Pancreas (tissue), 10 donors: Measurements from ENCODE around the gene CELF5. TPM values are rescaled to one million over a fixed set of nuclear protein-coding genes. Genes with fewer than 3 reads are reported as not detected.

ENCODE experiments used
- ATAC-seq, 4 donors: fragments of 200-7000 bp; cut with Tn5 transposase; one replicate each; pipeline versions ENCODE4 v1.8.0 to v1.9.1; 2020; ENCODE audit warnings: mild to moderate bottlenecking in 4 of 4, moderate library complexity in 4 of 4
- DNase-seq, 6 donors: peaks; one replicate each; pipeline ENCODE4 v3.0.0-alpha.2; 2020
- FAIRE-seq: peaks from 2 replicates; lab custom pipeline; 2012; peaks lifted over from hg19 to GRCh38; lab: Jason Lieb, UNC
- H3K27ac ChIP-seq, 4 donors: fragments of 200-600 bp; sonication (generic); 1 replicate in 3 of 4; 2 replicates in 1 of 4; pipeline versions ENCODE4 v1.5.0 to v1.8.0; 2020
- H3K27me3 ChIP-seq, 4 donors: fragments of 200-600 bp; one replicate each; pipeline ENCODE4 v1.8.0; 2021
- H3K36me3 ChIP-seq, 3 donors: fragments of 200-600 bp; sonication (generic) in 1 of 3; one replicate each; pipeline versions ENCODE4 v1.5.0 to v1.8.0; 2020 to 2021
- H3K4me1 ChIP-seq, 3 donors: fragments of 200-600 bp; one replicate each; pipeline ENCODE4 v1.8.0; 2021
- H3K4me3 ChIP-seq, 4 donors: fragments of 200-600 bp; sonication (generic) in 2 of 4; one replicate each; pipeline versions ENCODE4 v1.5.0 to v1.8.0; 2020 to 2021
- H3K9me3 ChIP-seq, 4 donors: fragments of 200-600 bp; one replicate each; pipeline ENCODE4 v1.8.0; 2021
- CTCF ChIP-seq, 4 donors: fragments of 200-600 bp; sonication (generic) in 3 of 4; IDR thresholded peaks; one replicate each; pipeline versions ENCODE4 v1.5.0 to v1.8.0; 2021; ENCODE audit warnings: antibody characterized with exemption in 4 of 4
- WGBS, 2 donors: extraction: QIAGEN DNeasy Blood & Tissue Kit; methylation state at CpG; one replicate each; pipeline ENCODE4 v1.1.7; 2013; 5-methylcytosine and 5-hydroxymethylcytosine counted together
- intact Hi-C, 3 donors: fragments of 100-400 bp; cut with DNase I; formaldehyde crosslinking; loops; one replicate each; pipeline versions ENCODE4 v1.11.1 to v1.14.2; 2022
- polyA plus RNA-seq, 2 donors: library from polyadenylated mRNA; stranded (reverse); fragments of 200-250 nt; gene quantifications; one replicate each; pipeline ENCODE4 v1.2.3, GENCODE V29; 2013
- total RNA-seq, 6 donors: library from RNA; stranded (reverse); fragmentation: NEBNext Ultra II Directional in 4 of 6; extraction: Animal tissue kit (Norgen Biotek cat#: 25700) in 4 of 6; gene quantifications; one replicate each; pipeline versions ENCODE4 v1.2.1 to v1.2.4, GENCODE V29; 2021 to 2023
- donor health status: healthy with polysubstance abuse.
- donor health status: DM: no; HTN: no; CAD: no; lungs with moderate emphysema.
- donor health status: DM: no; HTN: no; CAD: no.
- donor health status: control.
- donor health status: control.
- donor health status: Bipolar disorder and iron deficiency.
- donor health status: DM: yes; HTN: yes; CAD: no.
- donor health status: DM: no; HTN: no; CAD: no.
- donor health status: DM: no; HTN: no; CAD: no.
- donor health status: DM: yes; HTN: yes; CAD: no.

CELF5 gene
- total and polyA plus RNA-seq, 8 donors: 0.30 to 1.6 (median 0.65) TPM

GRCh38 chr19:3253270-3253669 lies 28.8 kb downstream of the CELF5 start:
- Histone ChIP-seq H3K27me3 (peaks cover 0 to 7% (median 0%) of the 10 kb centered on the region in 4 donors), H3K4me1 (no peaks in the 10 kb centered on the region), H3K36me3 (no peaks in the 10 kb centered on the region), H3K4me3 (no peak overlapping the region), H3K27ac (no peak overlapping the region), H3K9me3 (no peaks in the 10 kb centered on the region)
- WGBS, 2 donors: 40 to 65% methylated on average over 3 of the region's 3 CpGs
- ATAC-seq: no peak
- no peak for TF ChIP-seq CTCF (IDR thresholded peaks at IDR 0.05)
- intact Hi-C loops: no loop called here
- no peak for DNase-seq
- no peak for FAIRE-seq

GRCh38 chr19:3254520-3254919 lies 30.1 kb downstream of the CELF5 start:
- no peaks in the 10 kb centered on the region for H3K9me3 ChIP-seq
- H3K4me3 ChIP-seq: no peak overlapping the region
- no peak for DNase-seq
- ATAC-seq: no peak
- no peak overlapping the region for H3K27ac ChIP-seq
- intact Hi-C loops: no loop called here
- H3K27me3 ChIP-seq: peaks cover 0 to under 1% (median 0%) of the 10 kb centered on the region in 4 donors
- no peak for TF ChIP-seq CTCF (IDR thresholded peaks at IDR 0.05)
- no peaks in the 10 kb centered on the region for H3K4me1 ChIP-seq
- H3K36me3 ChIP-seq: no peaks in the 10 kb centered on the region
- no peak for FAIRE-seq

DNA sequence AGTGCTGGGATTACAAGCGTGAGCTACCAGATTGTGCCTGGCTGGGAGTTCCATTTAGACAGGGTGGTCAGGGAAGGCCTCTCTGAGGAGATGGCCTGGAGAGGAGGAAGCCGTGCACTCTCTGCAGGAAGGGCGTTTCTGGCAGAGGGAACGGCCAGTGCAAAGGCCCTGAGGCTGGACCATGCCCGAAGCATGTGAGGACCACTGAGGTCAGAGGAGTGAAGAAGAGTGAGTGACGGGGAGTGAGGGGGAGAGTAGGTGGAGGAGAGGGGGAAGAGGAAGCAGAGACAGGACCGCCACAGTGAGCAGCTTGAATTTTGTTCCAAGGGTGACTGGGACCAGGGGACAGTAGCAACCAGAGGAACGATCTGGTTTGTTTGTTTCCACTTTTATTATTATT lies 32.6 kb downstream of the CELF5 start:
- no peaks in the 10 kb centered on the region for H3K4me1 ChIP-seq
- intact Hi-C loops: no loop called here
- H3K4me3 ChIP-seq: no peak overlapping the region
- no peak for TF ChIP-seq CTCF (IDR thresholded peaks at IDR 0.05)
- H3K27me3 ChIP-seq: no peaks in the 10 kb centered on the region
- DNase-seq: no peak
- H3K27ac ChIP-seq: no peak overlapping the region
- WGBS, 2 donors: 73 to 80% methylated on average over 8 of the region's 8 CpGs
- ATAC-seq: no peak
- no peak for FAIRE-seq
- H3K9me3 ChIP-seq: no peaks in the 10 kb centered on the region
- no peaks in the 10 kb centered on the region for H3K36me3 ChIP-seq

GRCh38 chr19:3262362-3262761 lies 37.9 kb downstream of the CELF5 start:
- DNase-seq: no peak
- H3K27me3 ChIP-seq: no peaks in the 10 kb centered on the region
- no peak for TF ChIP-seq CTCF (IDR thresholded peaks at IDR 0.05)
- no peaks in the 10 kb centered on the region for H3K9me3 ChIP-seq
- no peak for ATAC-seq
- no peak for FAIRE-seq
- H3K36me3 ChIP-seq: no peaks in the 10 kb centered on the region
- no peaks in the 10 kb centered on the region for H3K4me1 ChIP-seq
- intact Hi-C loops: no loop called here
- no peak overlapping the region for H3K4me3 ChIP-seq
- WGBS, 2 donors: 80 to 81% methylated on average over 7 of the region's 7 CpGs
- H3K27ac ChIP-seq: no peak overlapping the region

DNA sequence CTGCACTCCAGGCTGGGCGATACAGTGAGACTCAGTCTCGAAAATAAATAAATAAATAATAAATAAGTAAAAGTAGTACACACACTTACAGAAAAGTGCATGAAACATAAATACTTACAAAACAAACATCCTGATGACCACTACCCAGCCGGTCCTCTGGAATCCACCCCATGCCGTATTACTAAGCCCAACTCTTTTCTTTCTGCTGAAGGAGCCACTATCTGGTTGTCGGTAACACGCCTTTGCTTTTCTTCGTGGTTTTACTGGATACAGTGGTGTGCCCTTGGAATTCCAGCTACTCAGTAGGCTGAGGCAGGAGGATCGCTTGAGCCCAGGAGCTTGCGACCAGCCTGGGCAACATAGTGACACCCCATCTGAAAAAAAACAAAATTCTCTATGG lies 39.4 kb downstream of the CELF5 start:
- ATAC-seq: no peak
- 76 to 77% methylated on average over 9 of the region's 9 CpGs for WGBS, 2 donors
- H3K4me1 ChIP-seq: no peaks in the 10 kb centered on the region

More for the DNA sequence above, 39.4 kb downstream of the CELF5 start:
- H3K4me3 ChIP-seq: no peak overlapping the region
- H3K27me3 ChIP-seq: peaks cover 0 to 3% (median 0%) of the 10 kb centered on the region in 4 donors
- FAIRE-seq (no peak), DNase-seq (no peak)
- no peaks in the 10 kb centered on the region for H3K36me3 ChIP-seq
- H3K27ac ChIP-seq: no peak overlapping the region
- no peak for TF ChIP-seq CTCF (IDR thresholded peaks at IDR 0.05)
- H3K9me3 ChIP-seq: no peaks in the 10 kb centered on the region
- intact Hi-C loops: no loop called here
